SJSA1 (cell line): ENCODE data around the gene FAM193A. TPM values are rescaled to one million over a fixed set of nuclear protein-coding genes. Genes with fewer than 3 reads are reported as not detected.
"Not testable (repeated sequence)": the region's sequence is repeated elsewhere in the genome, so short reads cannot be mapped to it uniquely, and the experiment has no call there.

ENCODE experiments used
- DNase-seq, 2 experiments: peaks; one replicate each; pipeline ENCODE4 v3.0.0-alpha.2; 2015 to 2020; ENCODE audit warnings: low spot score in 2 of 2, low read depth in 1 of 2
- H3K27ac ChIP-seq: fragments of 250-450 bp; sonication (Bioruptor Pico); 2 replicates; pipeline ENCODE4 v1.5.1; 2020; ENCODE audit warnings: mild to moderate bottlenecking, moderate library complexity
- H3K27me3 ChIP-seq: fragments of 250-450 bp; sonication (Bioruptor Pico); replicated peaks from 2 replicates; pipeline ENCODE4 v1.5.1; 2020; ENCODE audit warnings: mild to moderate bottlenecking, moderate library complexity
- H3K36me3 ChIP-seq: fragments of 250-450 bp; sonication (Bioruptor Pico); 2 replicates; pipeline ENCODE4 v1.5.1; 2020; ENCODE audit warnings: mild to moderate bottlenecking
- H3K4me1 ChIP-seq: fragments of 250-450 bp; sonication (Bioruptor Pico); replicated peaks from 2 replicates; pipeline ENCODE4 v1.6.1; 2021; ENCODE audit warnings: mild to moderate bottlenecking
- H3K4me3 ChIP-seq: fragments of 250-450 bp; sonication (Bioruptor Pico); 2 replicates; pipeline ENCODE4 v1.5.1; 2020; ENCODE audit warnings: mild to moderate bottlenecking
- H3K9me3 ChIP-seq: fragments of 250-450 bp; sonication (Bioruptor Pico); replicated peaks from 2 replicates; pipeline ENCODE4 v1.5.1; 2020; ENCODE audit warnings: mild to moderate bottlenecking
- total RNA-seq: library from RNA; depleted of rRNA; stranded (reverse); fragments of >200 nt; shearing (Covaris generic); gene quantifications from 2 replicates; pipeline ENCODE4 v1.2.3, GENCODE V29; 2014

Gene FAM193A
- total RNA-seq, 1 experiment from 2014 or later = 7.6 TPM

- Histone ChIP-seq H3K27ac (no peak overlapping the region), H3K4me3 (no peak overlapping the region), H3K36me3 (peaks cover 14% of the 10 kb centered on the region), H3K27me3 (no peaks in the 10 kb centered on the region), H3K4me1 (no peaks in the 10 kb centered on the region), H3K9me3 (no peaks in the 10 kb centered on the region)
- DNase-seq = no peak
Measured at GRCh38 chr4:2507855-2508254, 28.6 kb upstream of the FAM193A start.

- Histone ChIP-seq H3K27ac (no peak overlapping the region), H3K4me1 (no peaks in the 10 kb centered on the region), H3K36me3 (peaks cover 16% of the 10 kb centered on the region), H3K9me3 (no peaks in the 10 kb centered on the region), H3K27me3 (no peaks in the 10 kb centered on the region), H3K4me3 (no peak overlapping the region)
- DNase-seq = no peak
Measured at GRCh38 chr4:2510351-2511259, 25.8 kb upstream of the FAM193A start.

GRCh38 chr4:2511645-2512131 lies 24.8 kb upstream of the FAM193A start:
- H3K4me3 ChIP-seq = no peak overlapping the region
- H3K4me1 ChIP-seq = no peaks in the 10 kb centered on the region
- no peaks in the 10 kb centered on the region for H3K9me3 ChIP-seq
- H3K36me3 ChIP-seq = peaks cover 19% of the 10 kb centered on the region
- H3K27me3 ChIP-seq = no peaks in the 10 kb centered on the region
- no peak overlapping the region for H3K27ac ChIP-seq
- no peak for DNase-seq

GRCh38 chr4:2512396-2513135 lies 23.9 kb upstream of the FAM193A start:
- no peaks in the 10 kb centered on the region for H3K4me1 ChIP-seq
- H3K27me3 ChIP-seq = no peaks in the 10 kb centered on the region
- H3K9me3 ChIP-seq = no peaks in the 10 kb centered on the region
- DNase-seq = no peak
- peaks cover 19% of the 10 kb centered on the region for H3K36me3 ChIP-seq
- no peak overlapping the region for H3K4me3 ChIP-seq
- H3K27ac ChIP-seq = no peak overlapping the region

GRCh38 chr4:2514193-2514592 lies 22.3 kb upstream of the FAM193A start:
- not testable (repeated sequence) for H3K4me1 ChIP-seq, H3K27me3 ChIP-seq, DNase-seq, H3K4me3 ChIP-seq, H3K9me3 ChIP-seq, H3K27ac ChIP-seq
- peaks cover 17% of the 10 kb centered on the region for H3K36me3 ChIP-seq

- H3K27me3 ChIP-seq, DNase-seq, H3K9me3 ChIP-seq, H3K27ac ChIP-seq, H3K4me3 ChIP-seq, H3K4me1 ChIP-seq: not testable (repeated sequence)
- peaks cover 13% of the 10 kb centered on the region for H3K36me3 ChIP-seq
Measured at GRCh38 chr4:2514944-2515343, 21.5 kb upstream of the FAM193A start.

- no peak for DNase-seq
- no peak overlapping the region for H3K27ac ChIP-seq
- H3K36me3 ChIP-seq = peaks cover 13% of the 10 kb centered on the region
- no peaks in the 10 kb centered on the region for H3K27me3 ChIP-seq
- H3K4me3 ChIP-seq = no peak overlapping the region
- H3K9me3 ChIP-seq = no peaks in the 10 kb centered on the region
- no peaks in the 10 kb centered on the region for H3K4me1 ChIP-seq
Measured at GRCh38 chr4:2515830-2516550, 20.5 kb upstream of the FAM193A start.

GRCh38 chr4:2516635-2517034 lies 19.8 kb upstream of the FAM193A start:
- Histone ChIP-seq H3K4me3 (no peak overlapping the region), H3K36me3 (peaks cover 13% of the 10 kb centered on the region), H3K9me3 (no peaks in the 10 kb centered on the region), H3K27ac (no peak overlapping the region), H3K27me3 (no peaks in the 10 kb centered on the region), H3K4me1 (no peaks in the 10 kb centered on the region)
- DNase-seq = no peak

- Histone ChIP-seq H3K4me1 (no peaks in the 10 kb centered on the region), H3K36me3 (no peaks in the 10 kb centered on the region), H3K27ac (no peak overlapping the region), H3K27me3 (no peaks in the 10 kb centered on the region), H3K4me3 (no peak overlapping the region), H3K9me3 (no peaks in the 10 kb centered on the region)
- no peak for DNase-seq
Measured at GRCh38 chr4:2526559-2526958, 9.9 kb upstream of the FAM193A start.

GRCh38 chr4:2534904-2535375 lies 1.5 kb upstream of the FAM193A start:
- peaks cover 7% of the 10 kb centered on the region; the same call in 1 of the 2 replicates for H3K36me3 ChIP-seq
- H3K4me3 ChIP-seq = peak overlapping the region; percentile 62; the same call in 1 of the 2 replicates
- no peaks in the 10 kb centered on the region for H3K9me3 ChIP-seq
- H3K4me1 ChIP-seq = peaks cover 8% of the 10 kb centered on the region
- no peak overlapping the region for H3K27ac ChIP-seq
- no peaks in the 10 kb centered on the region for H3K27me3 ChIP-seq
- no peak for DNase-seq

- peak; percentile 35 to 36 for DNase-seq
- peak overlapping the region; percentile 64 for H3K27ac ChIP-seq
- H3K36me3 ChIP-seq = peaks cover 7% of the 10 kb centered on the region; the same call in 1 of the 2 replicates
- H3K4me3 ChIP-seq = peak overlapping the region; percentile 62
- H3K27me3 ChIP-seq = no peaks in the 10 kb centered on the region
- H3K4me1 ChIP-seq = peaks cover 8% of the 10 kb centered on the region
- no peaks in the 10 kb centered on the region for H3K9me3 ChIP-seq
Measured at GRCh38 chr4:2535376-2536192, 863 bp upstream of the FAM193A start.

GRCh38 chr4:2537011-2537830 lies 774 bp downstream of the FAM193A start:
- no peaks in the 10 kb centered on the region for H3K27me3 ChIP-seq
- DNase-seq = peak in 1 of 2 experiments; percentile 47

More at GRCh38 chr4:2537011-2537830, 774 bp downstream of the FAM193A start:
- Histone ChIP-seq H3K4me3 (peak overlapping the region; percentile 91), H3K27ac (no peak overlapping the region; the same call in none of the 2 replicates), H3K9me3 (no peaks in the 10 kb centered on the region), H3K36me3 (peaks cover 7% of the 10 kb centered on the region; the same call in 1 of the 2 replicates), H3K4me1 (peaks cover 8% of the 10 kb centered on the region)
